Tibial artery (tissue), 4 donors: ENCODE data around the gene BRAP.

Experiments used
- DNase-seq, 2 donors: peaks; one replicate each; pipeline ENCODE4 v3.0.0-alpha.2; 2019
- H3K27ac ChIP-seq, 2 donors: fragments of 200-600 bp; sonication (generic) in 1 of 2; 1 replicate in 1 of 2; 2 replicates in 1 of 2; pipeline ENCODE4 v1.5.1; 2018 to 2019; ENCODE audit warnings: mild to moderate bottlenecking in 1 of 2
- H3K27me3 ChIP-seq, 2 donors: fragments of 200-600 bp; sonication (generic) in 1 of 2; one replicate each; pipeline versions ENCODE4 v1.5.1 to v1.6.0; 2016 to 2019
- H3K36me3 ChIP-seq, 3 donors: fragments of 200-600 bp; sonication (generic) in 2 of 3; one replicate each; pipeline ENCODE4 v1.5.1; 2016 to 2019; ENCODE audit warnings: mild to moderate bottlenecking in 2 of 3
- H3K4me1 ChIP-seq, 4 donors: fragments of 200-600 bp; sonication (generic) in 2 of 4; 1 replicate in 3 of 4; 2 replicates in 1 of 4; pipeline ENCODE4 v1.5.1; 2016 to 2019
- H3K4me3 ChIP-seq, 2 donors: fragments of 200-600 bp; sonication (generic) in 1 of 2; 1 replicate in 1 of 2; 2 replicates in 1 of 2; pipeline ENCODE4 v1.5.1; 2018 to 2019; ENCODE audit warnings: mild to moderate bottlenecking in 2 of 2
- H3K9me3 ChIP-seq, 3 donors: fragments of 200-600 bp; sonication (generic) in 1 of 3; one replicate each; pipeline ENCODE4 v1.5.1; 2016 to 2019
- intact Hi-C: fragments of 100-400 bp; cut with DNase I; formaldehyde crosslinking; loops from one replicate; pipeline ENCODE4 v1.15.0; 2023; ENCODE audit warnings: low total_unique reads
- TF ChIP-seq, protein P1 (sequence below), 2 experiments: fragments of 200-600 bp in 1 of 2; fragments of 450-650 bp in 1 of 2; IDR thresholded peaks; one replicate each; pipeline ENCODE4 v1.5.1; 2017 to 2019; ENCODE audit warnings: antibody characterized with exemption in 2 of 2, mild to moderate bottlenecking in 1 of 2, moderate library complexity in 1 of 2

Gene BRAP

DNA sequence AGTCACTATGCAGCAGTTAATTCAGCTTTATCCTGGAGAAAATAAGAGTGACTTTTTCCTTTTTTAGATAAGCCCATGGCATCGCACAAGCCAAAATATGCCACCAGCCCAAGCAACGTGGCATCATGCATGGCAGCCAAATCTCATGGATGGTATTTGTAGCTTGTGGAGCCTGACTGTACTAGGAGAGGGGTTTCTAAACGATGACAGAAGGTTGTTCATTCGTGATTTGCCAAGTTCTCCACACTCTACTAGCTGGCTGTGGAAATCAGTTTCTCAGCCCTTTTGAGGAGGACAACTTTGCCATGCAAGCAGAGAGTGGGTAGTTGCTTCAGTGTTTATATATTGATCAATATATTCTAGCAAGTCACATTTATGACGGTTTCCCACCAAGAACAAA is 45.2 kb downstream of the BRAP start:
- no peak for DNase-seq
- Histone ChIP-seq H3K27ac (no peak overlapping the region), H3K36me3 (peaks cover 16 to 29% (median 19%) of the 10 kb centered on the region in 3 donors), H3K4me3 (no peak overlapping the region), H3K9me3 (no peaks in the 10 kb centered on the region), H3K4me1 (peaks cover 0 to 44% (median 29%) of the 10 kb centered on the region in 4 donors), H3K27me3 (no peaks in the 10 kb centered on the region)
- intact Hi-C loops, result no loop called here
- TF ChIP-seq, protein P1, sequence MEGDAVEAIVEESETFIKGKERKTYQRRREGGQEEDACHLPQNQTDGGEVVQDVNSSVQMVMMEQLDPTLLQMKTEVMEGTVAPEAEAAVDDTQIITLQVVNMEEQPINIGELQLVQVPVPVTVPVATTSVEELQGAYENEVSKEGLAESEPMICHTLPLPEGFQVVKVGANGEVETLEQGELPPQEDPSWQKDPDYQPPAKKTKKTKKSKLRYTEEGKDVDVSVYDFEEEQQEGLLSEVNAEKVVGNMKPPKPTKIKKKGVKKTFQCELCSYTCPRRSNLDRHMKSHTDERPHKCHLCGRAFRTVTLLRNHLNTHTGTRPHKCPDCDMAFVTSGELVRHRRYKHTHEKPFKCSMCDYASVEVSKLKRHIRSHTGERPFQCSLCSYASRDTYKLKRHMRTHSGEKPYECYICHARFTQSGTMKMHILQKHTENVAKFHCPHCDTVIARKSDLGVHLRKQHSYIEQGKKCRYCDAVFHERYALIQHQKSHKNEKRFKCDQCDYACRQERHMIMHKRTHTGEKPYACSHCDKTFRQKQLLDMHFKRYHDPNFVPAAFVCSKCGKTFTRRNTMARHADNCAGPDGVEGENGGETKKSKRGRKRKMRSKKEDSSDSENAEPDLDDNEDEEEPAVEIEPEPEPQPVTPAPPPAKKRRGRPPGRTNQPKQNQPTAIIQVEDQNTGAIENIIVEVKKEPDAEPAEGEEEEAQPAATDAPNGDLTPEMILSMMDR (IDR thresholded peaks at IDR 0.05), result no peak

DNA sequence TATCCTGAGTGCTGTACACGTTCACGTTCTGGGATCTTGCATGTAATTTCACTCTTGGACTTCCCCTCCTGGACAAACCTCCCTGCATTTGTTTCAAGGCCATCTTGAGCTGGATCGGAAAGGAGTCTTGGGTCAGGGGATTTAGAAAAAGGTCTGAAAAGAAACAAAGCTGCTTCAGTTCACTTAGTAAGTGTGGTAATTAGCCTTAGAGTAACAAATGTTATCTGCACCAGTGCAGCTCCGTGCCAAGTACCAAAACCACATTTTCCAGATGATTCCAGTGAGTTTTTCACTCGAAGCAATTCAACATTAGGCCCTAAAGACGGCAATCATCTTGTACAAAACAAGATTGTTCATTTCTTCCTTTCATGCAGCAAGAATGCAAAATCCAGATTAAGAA is 47.2 kb downstream of the BRAP start:
- Histone ChIP-seq H3K36me3 (peaks cover 0 to 9% (median 0%) of the 10 kb centered on the region in 3 donors), H3K4me1 (peaks cover 0 to 38% (median 26%) of the 10 kb centered on the region in 4 donors), H3K27me3 (no peaks in the 10 kb centered on the region), H3K9me3 (no peaks in the 10 kb centered on the region), H3K27ac (no peak overlapping the region), H3K4me3 (no peak overlapping the region)
- TF ChIP-seq, protein P1 (IDR thresholded peaks at IDR 0.05), result no peak
- intact Hi-C loops, result no loop called here
- no peak for DNase-seq

DNA sequence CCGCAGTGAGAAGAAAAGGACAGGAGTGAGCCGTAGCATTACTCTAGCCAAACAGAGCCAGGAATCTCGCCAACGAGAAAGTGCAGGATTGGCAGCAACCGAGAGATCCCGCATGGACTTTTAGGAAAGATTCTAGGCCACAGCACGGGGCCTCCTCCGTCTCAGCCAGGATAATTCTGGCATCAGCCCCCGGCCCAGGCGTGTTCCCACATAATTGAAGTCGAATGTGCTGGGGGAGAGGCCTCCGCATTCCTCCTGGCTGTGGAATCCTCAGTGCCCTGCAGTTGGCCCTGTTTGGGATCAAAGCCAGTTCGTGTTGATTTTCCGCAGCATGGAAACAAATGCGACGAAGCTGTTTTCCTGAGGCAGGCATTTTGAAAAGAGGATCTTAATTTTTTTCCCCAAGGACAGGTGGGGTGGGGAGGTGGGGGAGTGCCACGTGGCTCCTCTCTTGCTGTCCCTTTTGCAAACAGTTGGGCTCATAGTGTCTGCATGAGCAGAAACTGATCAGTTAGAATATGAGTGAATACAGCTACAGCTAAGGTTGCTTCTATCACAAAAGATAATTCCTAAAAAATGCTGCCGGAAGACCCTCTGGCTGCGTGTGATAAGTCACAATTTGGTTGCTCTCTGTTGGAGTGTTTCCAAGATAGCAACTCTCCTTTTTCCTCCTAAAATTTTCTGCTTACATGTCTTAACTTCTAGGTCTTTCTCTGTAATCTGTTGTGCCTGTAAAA is 49.4 kb downstream of the BRAP start:
- TF ChIP-seq, protein P1 (IDR thresholded peaks at IDR 0.05), result no peak
- Histone ChIP-seq H3K9me3 (no peaks in the 10 kb centered on the region), H3K36me3 (no peaks in the 10 kb centered on the region), H3K4me3 (peak overlapping the region; percentile 24 to 36), H3K27me3 (no peaks in the 10 kb centered on the region), H3K27ac (peak overlapping the region; percentile 68 to 80), H3K4me1 (peaks cover 0 to 21% (median 18%) of the 10 kb centered on the region in 4 donors)
- intact Hi-C loops, result no loop called here
- DNase-seq, result peak; percentile 65 to 83

DNA sequence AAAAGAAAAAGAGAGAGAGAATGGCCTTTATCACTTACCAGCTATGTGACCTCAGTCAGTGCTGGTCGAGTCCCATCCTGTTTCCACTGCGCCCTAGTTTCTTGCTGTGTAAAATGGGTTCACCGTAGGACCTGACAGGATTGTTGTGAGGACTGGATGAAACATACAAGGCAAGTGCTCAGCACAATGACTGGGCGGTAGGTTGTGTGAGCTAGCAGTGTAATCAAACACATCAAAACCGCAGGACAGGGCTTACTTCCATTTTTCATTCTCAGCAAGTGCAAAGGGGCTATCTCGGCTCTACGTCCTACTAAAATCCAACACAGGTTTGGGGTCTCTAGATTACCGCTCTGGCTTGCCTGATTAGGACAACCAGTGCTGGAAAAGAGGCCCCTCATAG is 50.2 kb downstream of the BRAP start:
- Histone ChIP-seq H3K27me3 (no peaks in the 10 kb centered on the region), H3K27ac (peak overlapping the region; percentile 68 to 80), H3K4me3 (no peak overlapping the region), H3K36me3 (no peaks in the 10 kb centered on the region), H3K9me3 (no peaks in the 10 kb centered on the region), H3K4me1 (peaks cover 0 to 21% (median 18%) of the 10 kb centered on the region in 4 donors)
- DNase-seq, result no peak
- intact Hi-C loops, result no loop called here
- TF ChIP-seq, protein P1 (IDR thresholded peaks at IDR 0.05), result no peak

DNA sequence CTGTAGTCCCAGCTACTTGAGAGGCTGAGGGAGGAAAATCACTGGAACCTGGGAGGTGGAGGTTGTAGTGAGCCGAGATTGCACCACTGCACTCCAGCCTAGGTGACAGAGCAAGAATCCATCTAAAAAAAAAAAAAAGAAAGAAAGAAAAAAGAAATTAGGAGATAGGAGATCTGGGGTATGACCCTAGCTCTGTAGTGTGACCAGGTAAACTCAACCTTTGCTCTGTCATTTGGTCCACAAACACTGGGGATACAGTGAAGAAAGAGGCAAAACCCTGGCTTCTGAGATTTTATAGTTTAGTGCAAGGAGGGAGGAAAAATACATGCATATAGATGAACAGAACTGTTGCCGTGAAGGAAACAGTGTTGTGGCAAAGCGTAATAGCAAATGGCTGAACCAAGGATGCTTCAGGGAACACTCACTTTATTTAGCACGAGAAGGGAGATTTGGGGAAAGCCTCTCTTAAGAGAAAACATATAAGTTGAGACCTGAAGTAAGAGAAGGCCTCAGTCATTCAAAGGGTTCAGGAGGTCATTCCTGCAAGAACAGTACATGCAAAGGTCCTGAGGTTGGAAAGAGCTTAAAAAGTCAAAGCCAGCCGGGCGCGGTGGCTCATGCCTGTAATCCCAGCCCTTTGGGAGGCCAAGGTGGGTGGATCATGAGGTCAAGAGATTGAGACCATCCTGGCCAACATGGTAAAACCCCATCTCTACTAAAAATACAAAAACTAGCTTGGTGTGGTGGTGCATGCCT is 57.1 kb downstream of the BRAP start:
- Histone ChIP-seq H3K4me3 (no peak overlapping the region), H3K36me3 (no peaks in the 10 kb centered on the region), H3K9me3 (no peaks in the 10 kb centered on the region), H3K27ac (no peak overlapping the region), H3K4me1 (no peaks in the 10 kb centered on the region), H3K27me3 (no peaks in the 10 kb centered on the region)
- TF ChIP-seq, protein P1 (IDR thresholded peaks at IDR 0.05), result no peak
- intact Hi-C loops, result no loop called here
- DNase-seq, result no peak
